Stimulated activated CD8-positive, alpha-beta memory T cell treated with anti-CD3 and anti-CD28 coated beads, Interleukin-12 subunit alpha, Interleukin-12 subunit beta, amount 100 ng/mL, for 1 hour (primary cell): ENCODE measurements around the gene TBX20.
"Not testable (repeated sequence)": the region's sequence is repeated elsewhere in the genome, so short reads cannot be mapped to it uniquely, and the experiment has no call there.

Source experiments
- DNase-seq: peaks from one replicate; pipeline ENCODE4 v3.0.0-alpha.2; 2020; ENCODE audit warnings: low read depth

TBX20 gene

DNA sequence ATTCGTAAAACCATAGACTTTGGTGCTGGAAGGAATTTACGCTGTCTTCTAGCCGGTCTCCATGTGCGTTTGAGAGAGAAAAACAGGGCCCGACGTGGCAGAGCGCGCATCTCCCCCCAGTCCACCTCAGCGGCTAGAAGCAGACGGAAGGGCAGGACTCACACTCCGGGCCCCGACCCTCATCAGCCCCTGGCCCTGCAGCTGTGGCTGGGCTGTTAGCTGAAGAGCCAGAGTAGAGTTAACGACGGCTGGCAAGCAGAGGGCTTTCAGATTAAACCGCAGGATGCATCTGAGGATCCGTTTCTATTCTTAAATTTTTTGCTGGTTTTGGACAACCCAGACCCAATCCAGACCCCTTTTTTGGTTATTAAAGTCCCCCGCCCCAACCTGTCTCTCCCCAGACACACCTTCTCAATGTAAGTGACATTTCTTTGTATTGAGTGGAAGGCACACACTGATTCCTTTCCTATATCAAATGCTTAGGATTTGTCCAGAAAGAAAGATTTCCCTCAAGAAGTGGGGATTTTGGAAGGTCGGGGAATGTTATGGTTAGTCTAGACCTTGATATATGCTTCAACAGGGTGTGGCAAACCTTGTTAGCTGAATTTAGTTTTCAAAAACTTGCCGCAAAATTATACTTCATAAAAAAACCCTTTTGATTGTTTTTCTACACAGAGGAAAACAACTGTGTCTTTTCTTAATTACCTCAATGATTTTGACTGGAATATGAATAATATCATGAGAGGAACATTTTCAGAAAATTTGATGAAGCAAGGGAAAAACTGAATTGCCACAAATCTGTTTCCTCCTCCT, 1.7 kb upstream of the TBX20 start:
- no peak for DNase-seq

DNA sequence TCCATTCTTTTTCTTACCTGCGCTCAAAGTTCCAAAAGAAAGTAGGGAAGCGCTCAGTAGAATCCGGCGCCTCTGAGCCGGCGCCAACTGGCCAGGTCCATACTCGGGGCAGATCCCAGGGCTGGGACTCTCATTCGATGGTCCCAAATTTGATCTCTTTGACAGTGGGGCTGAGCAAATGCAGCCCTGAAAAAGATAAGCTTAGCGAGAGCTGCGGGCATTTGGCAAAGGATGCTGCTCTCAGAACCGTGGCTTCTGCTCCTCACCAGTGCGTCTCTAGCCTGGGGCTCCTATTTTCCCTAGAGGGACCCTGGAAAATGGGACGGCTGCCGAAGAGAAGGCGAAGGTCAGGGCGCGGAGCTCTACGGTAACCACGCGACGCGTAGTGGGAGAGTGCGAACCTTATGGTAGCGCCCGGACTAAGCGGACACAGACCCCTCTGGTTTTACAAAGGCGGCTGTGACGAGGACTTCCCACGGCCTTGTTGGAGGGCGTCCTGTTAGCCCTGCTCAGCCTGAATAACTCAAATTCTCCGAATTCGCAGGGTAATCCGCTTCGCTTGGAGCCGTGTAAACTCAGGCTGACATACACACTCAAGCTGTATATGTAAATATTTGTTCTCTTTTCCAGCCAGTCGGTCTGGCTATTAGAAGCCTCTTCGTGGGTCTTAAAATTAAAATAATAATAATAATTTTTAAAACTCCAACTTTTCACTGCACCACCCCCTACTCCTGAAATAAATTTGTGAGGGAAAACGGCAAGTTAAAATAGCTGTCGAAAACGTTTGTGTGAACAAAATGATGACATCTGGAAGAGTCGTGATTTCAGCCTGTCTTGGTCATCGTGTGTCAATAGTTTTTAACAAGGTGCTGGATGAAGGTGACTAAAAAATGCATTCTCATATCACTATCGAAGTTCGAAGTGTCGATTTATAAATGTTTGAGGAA, 869 bp upstream of the TBX20 start:
- no peak for DNase-seq

DNA sequence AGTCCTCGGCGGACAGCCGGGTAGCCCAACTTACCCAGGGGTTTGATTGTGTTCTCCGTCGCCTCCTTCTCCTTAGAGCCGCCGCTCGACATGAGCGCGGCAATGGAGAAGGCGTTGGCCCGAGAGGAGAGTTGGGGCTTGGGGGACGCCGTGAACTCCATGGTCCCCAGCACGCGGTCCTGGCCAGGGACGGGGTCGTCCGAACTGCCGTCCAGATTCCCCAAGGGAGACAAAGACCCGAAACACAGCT, 515 bp downstream of the TBX20 start:
- no peak for DNase-seq

DNA sequence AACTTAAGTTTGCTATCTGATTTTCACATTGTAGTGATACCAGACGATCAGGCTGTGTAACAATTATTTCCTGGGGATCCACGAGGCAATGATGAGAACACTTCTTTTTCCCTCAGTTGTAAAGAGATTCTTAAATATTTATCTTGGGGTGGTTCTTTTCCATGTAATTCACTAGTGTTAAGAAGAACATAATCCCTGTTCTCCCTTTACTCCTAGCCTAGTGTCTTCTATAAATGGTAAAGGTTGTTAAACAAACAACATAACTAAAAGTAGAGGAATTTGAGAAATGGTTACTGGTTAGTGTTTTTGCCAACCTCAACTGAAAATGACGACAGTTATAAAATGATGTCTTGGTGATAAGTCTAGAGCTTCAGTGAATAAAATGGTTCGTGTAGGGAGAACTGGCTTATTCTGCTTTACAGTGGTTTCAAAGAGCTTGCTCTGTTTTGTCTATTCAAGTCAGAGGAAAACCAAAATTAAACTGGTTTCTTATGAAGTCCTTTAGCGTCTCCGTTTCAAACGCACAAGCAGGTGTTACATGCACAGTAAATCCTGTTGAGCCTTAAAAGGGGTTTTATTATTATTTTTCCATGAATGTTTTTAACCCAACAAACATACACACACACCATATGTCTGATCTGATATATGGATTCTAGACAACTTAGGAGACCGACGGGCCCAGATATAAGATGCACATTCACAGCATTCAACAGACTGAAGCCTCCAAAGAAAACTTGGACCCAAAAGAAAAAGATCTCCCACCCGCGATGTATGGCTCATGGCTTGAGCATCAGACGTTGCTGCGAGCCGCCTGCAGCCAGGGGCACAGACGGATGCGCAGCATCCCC, 1.1 kb downstream of the TBX20 start:
- DNase-seq = no peak

DNA sequence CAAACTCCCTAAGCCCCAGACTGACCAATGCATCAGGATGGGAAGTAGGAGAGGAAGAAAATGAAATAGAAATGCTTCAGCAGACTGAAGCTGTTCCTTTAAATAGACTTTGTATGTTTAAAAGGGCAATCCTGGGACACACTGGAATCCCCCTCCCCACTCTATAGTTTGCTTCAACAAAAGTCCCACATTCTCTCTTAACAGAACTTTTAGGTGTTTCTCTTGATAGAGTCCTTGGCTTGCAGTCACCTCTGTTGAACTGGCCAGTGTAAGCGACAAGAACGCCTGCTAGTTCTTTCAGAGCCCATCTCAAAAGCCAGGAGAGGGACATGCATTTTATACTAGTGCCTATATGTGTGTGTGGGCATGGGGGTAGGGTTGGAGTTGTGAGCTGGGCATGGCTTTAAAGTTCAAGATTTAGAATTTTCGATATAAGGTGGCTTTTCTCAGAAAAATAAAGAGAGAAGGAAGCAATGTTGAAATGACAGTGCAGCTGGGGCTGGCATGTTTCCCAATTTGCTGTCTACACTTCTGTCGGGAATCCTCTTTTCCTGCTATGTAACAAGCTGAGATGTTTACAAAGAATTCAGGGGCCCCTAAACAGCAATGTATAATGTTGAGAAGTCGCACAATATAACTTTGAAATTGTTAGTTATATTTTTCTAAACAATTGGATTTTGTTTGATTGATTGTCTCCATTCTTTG, 2.1 kb downstream of the TBX20 start:
- DNase-seq = no peak

DNA sequence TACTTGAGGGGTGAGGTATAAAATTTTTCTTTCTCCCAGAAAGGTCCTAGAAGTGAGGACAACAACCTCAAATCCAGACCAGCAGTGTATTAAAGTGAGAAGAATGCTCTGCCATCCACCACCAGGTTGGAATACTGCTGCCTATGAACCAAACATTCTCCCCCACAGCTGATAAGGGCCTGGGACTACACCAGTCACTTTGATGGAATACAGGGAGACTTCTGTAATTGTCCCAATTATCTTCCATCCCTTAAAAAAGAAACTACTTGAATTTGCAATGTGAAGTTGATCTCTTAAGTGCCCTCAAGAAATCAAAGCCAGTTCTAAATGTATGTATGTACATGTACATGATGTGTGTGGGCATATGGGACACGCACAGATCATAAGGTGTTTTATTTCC, 3.0 kb downstream of the TBX20 start:
- no peak for DNase-seq

DNA sequence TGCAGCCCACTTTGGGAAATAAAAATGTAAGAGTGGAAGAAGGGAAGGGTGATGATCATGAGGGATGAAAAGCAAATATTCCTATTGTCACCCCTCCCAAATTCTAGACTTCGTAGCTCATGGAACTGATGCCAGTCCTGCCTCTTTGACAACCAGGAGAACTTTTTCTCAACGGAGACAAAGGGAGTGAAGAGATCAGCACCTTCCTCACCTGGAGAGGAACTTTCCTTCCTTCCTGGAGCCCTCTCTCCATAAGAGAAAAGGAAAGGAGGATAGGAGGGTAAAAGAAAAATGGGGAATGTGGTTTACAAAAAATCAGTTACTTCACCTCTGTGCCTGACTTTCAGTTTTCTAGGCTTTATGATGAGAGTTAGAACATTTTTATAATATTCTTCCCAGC, 3.4 kb downstream of the TBX20 start:
- DNase-seq = no peak

DNA sequence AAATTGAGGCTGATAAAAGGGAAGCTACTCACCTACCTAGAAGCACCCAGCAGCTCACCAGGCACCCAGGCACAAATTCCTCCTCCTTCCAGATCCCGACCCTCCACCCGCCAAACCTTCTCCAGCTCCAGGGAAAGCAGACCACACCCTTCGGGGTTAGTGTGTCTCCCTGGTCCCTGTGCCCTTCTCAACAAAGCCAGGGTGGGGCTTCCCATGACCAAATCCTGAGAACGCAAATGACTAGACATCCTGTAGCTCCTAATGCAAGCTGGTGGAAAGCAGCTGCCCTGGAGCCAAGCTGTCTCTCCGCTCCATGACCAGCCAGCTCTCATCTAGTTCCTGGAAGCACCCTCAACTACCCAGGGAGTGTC, 4.4 kb downstream of the TBX20 start:
- DNase-seq = no peak

DNA sequence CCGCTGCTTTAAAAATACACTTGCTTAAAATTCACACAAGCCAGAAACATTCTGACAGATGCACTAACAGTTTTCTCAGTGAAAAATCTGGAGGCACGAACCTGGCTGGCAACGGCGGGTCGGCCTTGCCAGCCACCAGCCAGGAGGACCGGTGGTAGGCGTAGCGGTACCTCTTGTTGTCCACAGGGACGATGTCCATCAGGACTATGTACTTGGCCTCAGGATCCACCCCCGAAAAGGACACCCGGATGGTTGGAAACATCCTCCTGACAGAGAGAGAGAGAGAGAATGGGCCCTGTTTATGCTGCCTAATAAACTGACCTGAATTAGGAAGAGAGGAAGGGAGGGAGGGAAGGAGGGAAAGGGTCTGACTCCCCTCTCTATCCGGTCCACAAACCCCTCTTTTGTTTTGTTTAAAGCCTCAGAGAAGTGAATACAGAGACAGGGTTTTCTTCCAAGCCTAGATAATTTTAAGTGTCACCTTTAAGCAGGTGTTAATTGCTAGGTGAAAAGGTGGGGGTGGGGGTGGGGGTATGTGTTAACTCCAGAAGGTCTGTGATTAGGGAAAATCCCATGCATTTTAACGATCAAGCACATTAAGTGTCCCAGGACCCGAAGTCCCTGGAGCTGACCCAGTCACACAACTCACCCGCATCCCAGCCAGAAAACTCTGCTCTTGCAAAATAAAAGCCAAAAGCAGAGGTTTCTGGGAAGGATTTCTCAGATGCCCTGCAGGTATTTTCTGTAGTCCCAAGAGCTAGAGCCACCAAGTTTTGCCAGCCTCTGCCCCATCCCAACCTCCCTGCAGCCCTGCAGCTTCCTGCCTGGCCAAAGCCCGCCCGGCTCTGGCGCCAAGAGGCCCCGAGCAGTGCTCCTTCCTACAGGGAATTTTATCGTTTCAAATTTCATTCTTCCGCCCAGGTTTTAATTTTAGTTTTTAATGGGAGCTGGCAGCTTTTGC, 5.0 kb downstream of the TBX20 start:
- no peak for DNase-seq

DNA sequence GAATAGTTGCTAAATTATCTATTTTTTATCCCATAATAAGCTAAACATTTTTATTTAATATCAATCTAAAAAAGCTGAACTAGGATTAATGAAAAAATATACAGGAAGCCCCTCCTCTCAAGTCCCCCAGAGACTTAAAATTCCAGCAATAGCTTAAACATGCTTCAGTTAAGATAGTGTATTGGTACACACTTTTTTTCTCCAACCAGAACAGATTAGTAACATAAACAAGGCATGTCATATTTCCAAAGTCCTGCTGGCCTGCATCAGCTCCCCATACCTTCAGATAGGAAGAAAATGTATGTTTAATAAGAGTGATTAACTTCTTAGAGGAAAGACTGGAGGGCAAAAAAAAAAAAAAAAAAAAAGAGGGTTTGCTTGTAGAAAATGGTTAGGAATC, 7.1 kb downstream of the TBX20 start:
- DNase-seq = no peak

DNA sequence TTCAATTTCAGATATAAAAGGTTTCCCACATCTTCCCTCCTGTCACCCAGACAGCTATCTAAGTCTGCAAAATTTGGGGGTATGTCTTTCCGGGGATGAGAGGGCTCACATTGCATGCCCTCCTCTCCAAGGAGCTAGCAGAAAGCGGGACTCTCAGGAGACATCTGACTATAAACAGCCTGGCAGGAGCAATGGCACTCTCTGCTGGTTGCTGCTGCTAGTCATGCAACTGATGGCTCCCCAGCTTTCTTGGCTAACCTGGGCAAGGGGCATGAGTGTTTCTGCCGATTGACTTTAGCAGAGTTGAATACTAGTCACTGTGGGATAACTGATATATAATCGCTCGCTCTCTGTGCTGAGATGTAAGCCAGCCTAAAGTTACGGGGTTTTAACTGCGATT, 12.0 kb downstream of the TBX20 start:
- no peak for DNase-seq

DNA sequence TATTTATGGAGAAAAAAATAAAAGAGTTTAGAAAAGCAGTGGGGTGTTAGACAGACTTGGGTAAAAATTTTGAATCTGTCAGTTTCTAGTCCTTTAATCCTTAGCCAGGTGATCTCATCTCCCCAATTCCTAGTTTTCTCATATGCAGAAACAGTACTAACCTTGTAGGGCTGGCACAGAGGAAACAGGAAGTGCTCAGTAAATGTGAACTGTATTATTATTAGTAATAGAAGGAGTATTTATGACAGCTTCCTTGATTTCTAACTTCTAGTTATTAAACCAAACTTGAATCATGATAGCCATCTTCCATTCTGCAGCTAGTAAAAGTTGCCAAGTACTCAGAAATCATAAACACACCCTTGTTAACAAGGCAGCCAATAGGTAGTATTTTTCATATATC, 12.5 kb downstream of the TBX20 start:
- DNase-seq = no peak

DNA sequence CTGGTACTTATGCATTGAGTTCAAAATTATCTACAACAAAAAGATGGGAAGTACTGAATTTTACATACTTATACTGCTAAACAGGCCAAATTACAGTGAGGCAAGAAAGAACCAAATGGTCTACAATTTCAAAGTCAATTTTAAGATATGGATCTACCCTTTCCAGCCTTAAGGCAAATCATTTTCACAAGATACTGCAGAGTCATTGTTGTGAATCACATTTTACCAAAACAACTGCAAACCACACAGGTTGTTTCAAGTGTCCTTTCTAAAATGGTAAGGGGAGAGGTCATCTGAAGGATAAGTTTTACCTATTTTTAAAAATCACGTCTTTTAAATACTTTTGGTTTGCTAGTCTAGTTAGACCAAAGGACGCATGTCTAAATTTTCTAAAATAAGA, 12.9 kb downstream of the TBX20 start:
- not testable (repeated sequence) for DNase-seq

DNA sequence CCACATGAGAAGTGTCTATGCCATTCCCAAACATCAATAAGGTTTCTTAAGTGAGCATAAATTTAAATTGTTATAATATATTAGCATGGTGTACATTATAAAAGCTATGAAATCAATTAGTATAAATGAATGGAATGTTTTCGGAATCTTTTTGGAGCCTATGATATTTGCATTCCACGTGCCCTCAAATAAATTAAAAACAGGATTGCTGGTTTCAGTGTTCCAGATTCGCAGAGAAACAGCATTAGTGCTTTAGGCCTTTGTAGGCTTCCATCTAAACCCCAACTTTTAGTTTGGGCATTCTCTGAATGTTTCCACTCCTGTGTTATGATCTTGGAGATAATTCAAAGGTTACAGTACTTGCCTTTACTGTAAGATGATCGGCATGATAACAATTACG, 15.4 kb downstream of the TBX20 start:
- DNase-seq = not testable (repeated sequence)

DNA sequence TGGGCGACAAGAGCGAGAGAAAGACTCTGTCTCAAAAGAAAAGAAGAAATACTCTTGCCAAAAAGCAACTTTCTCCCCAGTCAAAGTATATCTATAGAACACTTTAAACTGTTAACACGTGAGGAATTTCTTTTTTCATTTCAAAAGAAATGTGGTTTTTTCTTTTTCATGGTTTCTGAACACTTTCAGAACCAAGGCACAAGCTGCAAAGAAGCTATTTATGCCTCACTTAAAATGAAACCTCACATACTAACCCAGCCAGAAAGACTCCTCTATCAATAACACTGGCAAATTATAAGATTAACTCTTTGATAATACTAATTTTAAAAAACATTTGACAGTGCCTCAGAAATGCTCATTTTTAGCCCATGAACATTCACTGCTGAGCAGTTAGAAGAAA, 20.9 kb downstream of the TBX20 start:
- DNase-seq = no peak

DNA sequence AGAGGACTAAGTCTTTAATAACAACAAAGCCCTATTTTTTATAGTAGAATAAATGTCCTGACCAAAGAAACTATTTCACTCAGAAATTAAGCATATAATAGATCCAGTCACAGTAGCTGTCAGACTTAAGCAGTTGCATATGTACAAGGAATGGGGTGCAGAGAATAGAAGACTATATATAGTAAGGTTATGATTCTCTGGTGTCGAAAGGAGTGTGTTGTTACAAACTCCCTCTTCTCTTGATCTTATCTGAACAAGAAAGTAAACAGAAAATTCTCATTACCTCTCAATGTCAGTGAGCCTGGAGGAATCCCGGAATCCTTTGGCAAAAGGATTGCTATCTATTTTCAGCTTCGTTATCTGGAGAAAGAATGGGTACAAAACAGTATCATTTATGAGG, 22.7 kb downstream of the TBX20 start:
- not testable (repeated sequence) for DNase-seq

DNA sequence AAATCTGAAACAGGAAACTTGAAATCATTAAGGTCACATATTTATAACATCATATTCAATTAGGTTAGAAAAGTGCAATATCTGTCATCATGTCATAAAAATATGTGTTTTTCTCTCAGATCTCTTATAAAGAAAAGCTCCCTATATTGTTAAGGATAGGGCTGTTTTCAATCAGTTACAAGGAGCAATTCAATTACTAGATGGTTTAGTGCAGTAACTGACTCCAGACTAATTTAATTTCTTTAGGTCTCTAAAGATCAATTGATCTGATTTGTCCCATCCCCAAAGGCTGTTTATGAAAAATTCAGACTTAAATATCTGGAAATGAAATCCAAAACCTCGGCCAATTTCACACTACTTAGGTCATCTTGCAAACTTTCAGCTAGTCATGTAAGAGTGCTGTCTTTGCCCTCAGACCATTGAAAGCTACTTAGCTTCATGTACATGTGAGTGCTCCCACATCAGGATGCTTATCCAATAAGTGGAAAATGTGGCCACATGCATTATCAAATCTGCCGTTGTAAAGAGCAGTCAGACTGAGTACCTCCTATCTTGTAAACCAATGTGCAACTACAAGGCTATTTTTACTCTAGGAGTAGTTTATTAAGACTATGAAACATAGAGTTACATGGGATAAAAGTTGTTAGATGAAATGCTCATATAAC, 24.7 kb downstream of the TBX20 start:
- DNase-seq = not testable (repeated sequence)

DNA sequence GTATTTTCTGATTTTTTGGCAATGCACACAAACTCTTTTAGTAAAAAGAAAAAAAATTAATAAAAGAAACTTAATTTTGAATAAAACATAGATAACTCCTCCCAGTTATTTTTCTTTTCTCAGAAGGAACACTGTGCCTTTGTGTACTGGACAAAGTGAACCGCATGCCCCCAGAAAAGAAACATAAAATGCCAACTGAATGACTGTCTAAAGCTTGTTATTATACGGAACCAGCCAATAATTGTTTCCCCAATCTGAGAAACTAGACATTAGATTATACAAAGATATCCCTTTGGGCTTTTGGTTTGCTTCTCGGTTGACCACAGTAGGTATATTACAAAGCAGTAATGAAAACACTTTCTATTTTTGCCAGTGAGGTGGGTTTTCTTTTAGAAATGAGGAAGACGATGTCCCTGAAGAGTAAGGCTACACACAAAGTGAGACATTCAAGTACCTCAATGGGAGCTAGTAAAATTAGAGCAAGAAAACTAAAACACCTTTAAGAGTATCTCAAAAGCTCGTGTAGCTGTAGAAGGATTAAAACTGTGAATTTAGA, 25.3 kb downstream of the TBX20 start:
- DNase-seq = not testable (repeated sequence)

DNA sequence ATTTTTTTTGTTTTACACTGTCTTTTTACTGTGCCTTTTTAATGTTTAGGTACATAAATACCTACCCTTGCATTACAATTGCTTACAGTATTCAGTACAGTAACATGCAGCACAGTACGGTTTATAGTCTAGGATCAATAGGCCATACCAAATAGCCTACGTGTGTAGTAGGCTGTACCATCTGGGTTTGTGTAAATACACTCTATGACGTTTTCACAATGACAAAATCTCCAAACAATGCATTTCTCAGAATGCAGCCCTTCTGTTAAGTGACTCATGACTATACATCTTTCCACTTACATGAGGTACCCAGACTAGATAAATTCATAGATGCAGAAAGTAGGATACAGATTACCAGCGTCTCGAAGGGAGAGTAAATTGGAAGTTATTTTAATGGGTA, 26.5 kb downstream of the TBX20 start:
- not testable (repeated sequence) for DNase-seq

DNA sequence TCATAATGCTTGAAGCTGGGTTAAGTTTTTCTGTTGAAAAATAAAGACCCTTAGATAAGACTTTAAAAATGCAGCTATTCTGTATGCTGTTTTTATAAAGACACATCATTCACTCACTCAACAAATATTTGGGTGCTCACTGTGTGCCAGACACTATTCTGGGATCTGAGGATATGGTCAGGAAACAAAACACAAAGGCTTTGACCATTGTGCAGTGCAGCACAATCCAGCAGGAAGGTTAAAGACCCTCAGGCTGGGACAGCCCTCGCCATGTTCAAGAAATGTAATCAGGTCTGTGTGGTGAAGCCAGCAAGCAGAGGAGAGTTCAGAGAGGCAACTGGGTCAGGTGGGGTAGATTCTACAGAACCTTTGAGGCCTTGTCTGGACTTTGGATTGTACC, 31.5 kb downstream of the TBX20 start:
- not testable (repeated sequence) for DNase-seq
